Measurements from ENCODE around the gene IGFALS.

IGFALS gene

DNA sequence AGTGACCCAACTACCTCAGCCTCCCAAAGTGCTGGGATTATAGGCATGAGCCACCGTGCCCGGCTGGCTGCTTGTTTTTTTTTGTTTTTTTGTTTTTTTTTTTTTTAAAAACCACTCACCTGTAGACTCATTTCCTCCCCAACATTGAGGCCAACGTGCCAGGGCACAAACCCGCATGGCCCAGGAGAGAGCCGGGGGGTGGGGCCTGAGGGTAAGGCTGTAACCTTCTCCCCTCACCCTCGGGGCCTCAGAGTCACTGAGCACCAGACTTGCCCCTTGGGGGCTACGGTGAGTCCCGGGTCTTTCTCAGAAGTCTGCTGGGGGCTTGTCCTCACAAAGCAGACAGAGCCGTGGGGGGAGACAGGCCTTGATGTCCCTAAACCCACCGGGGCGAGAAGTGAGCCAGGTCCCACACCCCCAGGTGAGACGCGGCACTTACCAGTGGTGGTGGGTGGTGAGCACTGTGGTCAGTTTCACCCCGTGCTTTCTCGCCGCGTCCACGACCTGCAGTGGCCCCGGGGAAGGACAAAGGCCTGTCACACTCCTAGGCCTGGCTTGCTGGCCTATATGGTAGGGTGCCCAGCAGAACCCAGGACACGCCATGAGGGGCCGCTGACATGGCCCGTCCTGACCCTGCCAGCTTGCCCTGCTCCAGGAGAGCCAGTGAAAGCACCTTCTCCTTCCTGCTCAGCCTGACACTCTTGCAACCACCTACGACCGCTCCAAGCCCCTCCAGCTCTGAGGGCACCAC lies 28.5 kb upstream of the IGFALS start:
- peaks cover 0 to 50% (median 24%) of the 10 kb centered on the region in 4 experiments for H3K36me3 ChIP-seq (ENCODE audit: control insufficient read depth in 4 of 4, insufficient read depth in 4 of 4, low read length in 3 of 4)
- no peaks in the 10 kb centered on the region for H3K9me3 ChIP-seq (ENCODE audit: control extremely low read depth in 1 of 5, control insufficient read depth in 4 of 5, insufficient read depth in 2 of 5, low read depth in 1 of 5, low read length in 4 of 5)
- H3K27me3 ChIP-seq (replicated peaks in 2 of 5; ENCODE audit: control insufficient read depth in 4 of 5, insufficient read depth in 5 of 5, low read length in 4 of 5): no peaks in the 10 kb centered on the region
- ChIA-PET CTCF (interaction anchor here (0.7 kb wide), 1 partner anchor 9 kb away, joined by 3 read pairs; no protein-coding TSS in a partner anchor), POLR2A (no interaction called here)
- peaks cover 0 to 14% (median 11%) of the 10 kb centered on the region in 4 experiments for H3K4me1 ChIP-seq (ENCODE audit: control extremely low read depth in 1 of 4, control insufficient read depth in 4 of 4, insufficient read depth in 4 of 4, low read length in 3 of 4)
- no peak overlapping the region for H3K4me3 ChIP-seq (ENCODE audit: control insufficient read depth in 1 of 7, extremely low read depth in 1 of 7, insufficient read depth in 4 of 7, low read depth in 2 of 7, low read length in 6 of 7)
- H3K27ac ChIP-seq (ENCODE audit: insufficient read depth in 1 of 2, low read depth in 1 of 2, low read length in 2 of 2, poor library complexity in 1 of 2, severe bottlenecking in 2 of 2): no peak overlapping the region
- 95% methylated on average over 21 of the region's 24 CpGs for WGBS (ENCODE audit: insufficient coverage)
- DNase-seq: no peak

- Histone ChIP-seq H3K9me3 (ENCODE audit: control extremely low read depth in 1 of 5, control insufficient read depth in 4 of 5, insufficient read depth in 2 of 5, low read depth in 1 of 5, low read length in 4 of 5) (no peaks in the 10 kb centered on the region), H3K4me3 (ENCODE audit: control insufficient read depth in 1 of 7, extremely low read depth in 1 of 7, insufficient read depth in 4 of 7, low read depth in 2 of 7, low read length in 6 of 7) (no peak overlapping the region), H3K27me3 (replicated peaks in 2 of 5; ENCODE audit: control insufficient read depth in 4 of 5, insufficient read depth in 5 of 5, low read length in 4 of 5) (no peaks in the 10 kb centered on the region), H3K27ac (ENCODE audit: insufficient read depth in 1 of 2, low read depth in 1 of 2, low read length in 2 of 2, poor library complexity in 1 of 2, severe bottlenecking in 2 of 2) (no peak overlapping the region), H3K4me1 (ENCODE audit: control extremely low read depth in 1 of 4, control insufficient read depth in 4 of 4, insufficient read depth in 4 of 4, low read length in 3 of 4) (peaks cover 0 to 9% (median 9%) of the 10 kb centered on the region in 4 experiments), H3K36me3 (ENCODE audit: control insufficient read depth in 4 of 4, insufficient read depth in 4 of 4, low read length in 3 of 4) (peaks cover 6 to 59% (median 32%) of the 10 kb centered on the region in 4 experiments)
- ChIA-PET CTCF (no interaction called here), POLR2A (no interaction called here)
- DNase-seq: no peak
- 98% methylated on average over 12 of the region's 12 CpGs for WGBS (ENCODE audit: insufficient coverage)
Observed at GRCh38 chr16:1820946-1821290, 27.4 kb upstream of the IGFALS start.

GRCh38 chr16:1820096-1820945 lies 26.8 kb upstream of the IGFALS start:
- peak in 2 of 3 donors; percentile 21 to 53 for DNase-seq
- ChIA-PET CTCF (no interaction called here), POLR2A (no interaction called here)
- no peak overlapping the region for H3K4me3 ChIP-seq (ENCODE audit: control insufficient read depth in 1 of 7, extremely low read depth in 1 of 7, insufficient read depth in 4 of 7, low read depth in 2 of 7, low read length in 6 of 7)
- H3K9me3 ChIP-seq (ENCODE audit: control extremely low read depth in 1 of 5, control insufficient read depth in 4 of 5, insufficient read depth in 2 of 5, low read depth in 1 of 5, low read length in 4 of 5): no peaks in the 10 kb centered on the region
- WGBS (ENCODE audit: insufficient coverage): 100% methylated on average over 18 of the region's 25 CpGs
- peaks cover 0 to 3% (median 3%) of the 10 kb centered on the region in 4 experiments for H3K4me1 ChIP-seq (ENCODE audit: control extremely low read depth in 1 of 4, control insufficient read depth in 4 of 4, insufficient read depth in 4 of 4, low read length in 3 of 4)
- no peaks in the 10 kb centered on the region for H3K27me3 ChIP-seq (replicated peaks in 2 of 5; ENCODE audit: control insufficient read depth in 4 of 5, insufficient read depth in 5 of 5, low read length in 4 of 5)
- peaks cover 6 to 61% (median 35%) of the 10 kb centered on the region in 4 experiments for H3K36me3 ChIP-seq (ENCODE audit: control insufficient read depth in 4 of 4, insufficient read depth in 4 of 4, low read length in 3 of 4)
- H3K27ac ChIP-seq (ENCODE audit: insufficient read depth in 1 of 2, low read depth in 1 of 2, low read length in 2 of 2, poor library complexity in 1 of 2, severe bottlenecking in 2 of 2): no peak overlapping the region

DNA sequence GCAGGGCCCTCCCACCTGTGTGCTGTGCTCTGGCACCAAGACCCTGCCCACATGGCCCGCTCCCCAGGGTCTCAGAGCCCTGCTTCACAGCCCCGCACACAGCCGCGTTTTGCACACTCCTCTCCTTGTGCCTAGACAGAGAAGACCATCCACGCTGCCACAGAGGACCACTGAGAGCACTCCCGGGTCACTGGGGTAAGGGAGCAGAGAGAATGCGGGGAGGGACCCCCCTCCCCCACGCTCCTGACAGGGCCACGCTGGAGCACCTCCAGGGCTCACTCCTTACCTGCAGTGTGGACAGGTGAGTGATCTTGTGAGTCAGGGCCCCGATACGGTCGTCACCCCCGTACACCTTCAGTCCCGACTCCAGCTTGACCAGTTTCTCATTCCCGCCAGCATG lies 26.1 kb upstream of the IGFALS start:
- Histone ChIP-seq H3K9me3 (ENCODE audit: control extremely low read depth in 1 of 5, control insufficient read depth in 4 of 5, insufficient read depth in 2 of 5, low read depth in 1 of 5, low read length in 4 of 5) (no peaks in the 10 kb centered on the region), H3K36me3 (ENCODE audit: control insufficient read depth in 4 of 4, insufficient read depth in 4 of 4, low read length in 3 of 4) (peaks cover 6 to 62% (median 37%) of the 10 kb centered on the region in 4 experiments), H3K27ac (ENCODE audit: insufficient read depth in 1 of 2, low read depth in 1 of 2, low read length in 2 of 2, poor library complexity in 1 of 2, severe bottlenecking in 2 of 2) (no peak overlapping the region), H3K4me1 (ENCODE audit: control extremely low read depth in 1 of 4, control insufficient read depth in 4 of 4, insufficient read depth in 4 of 4, low read length in 3 of 4) (no peaks in the 10 kb centered on the region), H3K4me3 (ENCODE audit: control insufficient read depth in 1 of 7, extremely low read depth in 1 of 7, insufficient read depth in 4 of 7, low read depth in 2 of 7, low read length in 6 of 7) (no peak overlapping the region), H3K27me3 (replicated peaks in 2 of 5; ENCODE audit: control insufficient read depth in 4 of 5, insufficient read depth in 5 of 5, low read length in 4 of 5) (no peaks in the 10 kb centered on the region)
- CTCF ChIA-PET: no interaction called here
- 96% methylated on average over 14 of the region's 15 CpGs for WGBS (ENCODE audit: insufficient coverage)
- POLR2A ChIA-PET: no interaction called here
- no peak for DNase-seq

GRCh38 chr16:1818873-1819525 lies 25.5 kb upstream of the IGFALS start:
- ChIA-PET POLR2A (no interaction called here), CTCF (no interaction called here)
- no peak overlapping the region for H3K4me3 ChIP-seq (ENCODE audit: control insufficient read depth in 1 of 7, extremely low read depth in 1 of 7, insufficient read depth in 4 of 7, low read depth in 2 of 7, low read length in 6 of 7)
- H3K36me3 ChIP-seq (ENCODE audit: control insufficient read depth in 4 of 4, insufficient read depth in 4 of 4, low read length in 3 of 4): peaks cover 6 to 62% (median 37%) of the 10 kb centered on the region in 4 experiments
- H3K9me3 ChIP-seq (ENCODE audit: control extremely low read depth in 1 of 5, control insufficient read depth in 4 of 5, insufficient read depth in 2 of 5, low read depth in 1 of 5, low read length in 4 of 5): no peaks in the 10 kb centered on the region
- H3K4me1 ChIP-seq (ENCODE audit: control extremely low read depth in 1 of 4, control insufficient read depth in 4 of 4, insufficient read depth in 4 of 4, low read length in 3 of 4): no peaks in the 10 kb centered on the region
- no peaks in the 10 kb centered on the region for H3K27me3 ChIP-seq (replicated peaks in 2 of 5; ENCODE audit: control insufficient read depth in 4 of 5, insufficient read depth in 5 of 5, low read length in 4 of 5)
- no peak overlapping the region for H3K27ac ChIP-seq (ENCODE audit: insufficient read depth in 1 of 2, low read depth in 1 of 2, low read length in 2 of 2, poor library complexity in 1 of 2, severe bottlenecking in 2 of 2)
- WGBS (ENCODE audit: insufficient coverage): 99% methylated on average over 32 of the region's 35 CpGs
- no peak for DNase-seq

- Histone ChIP-seq H3K9me3 (ENCODE audit: control extremely low read depth in 1 of 5, control insufficient read depth in 4 of 5, insufficient read depth in 2 of 5, low read depth in 1 of 5, low read length in 4 of 5) (no peaks in the 10 kb centered on the region), H3K4me1 (ENCODE audit: control extremely low read depth in 1 of 4, control insufficient read depth in 4 of 4, insufficient read depth in 4 of 4, low read length in 3 of 4) (no peaks in the 10 kb centered on the region), H3K27ac (ENCODE audit: insufficient read depth in 1 of 2, low read depth in 1 of 2, low read length in 2 of 2, poor library complexity in 1 of 2, severe bottlenecking in 2 of 2) (no peak overlapping the region), H3K27me3 (replicated peaks in 2 of 5; ENCODE audit: control insufficient read depth in 4 of 5, insufficient read depth in 5 of 5, low read length in 4 of 5) (no peaks in the 10 kb centered on the region), H3K4me3 (ENCODE audit: control insufficient read depth in 1 of 7, extremely low read depth in 1 of 7, insufficient read depth in 4 of 7, low read depth in 2 of 7, low read length in 6 of 7) (no peak overlapping the region), H3K36me3 (ENCODE audit: control insufficient read depth in 4 of 4, insufficient read depth in 4 of 4, low read length in 3 of 4) (peaks cover 7 to 64% (median 41%) of the 10 kb centered on the region in 4 experiments)
- no peak for DNase-seq
- ChIA-PET CTCF (no interaction called here), POLR2A (no interaction called here)
- 96% methylated on average over 23 of the region's 27 CpGs for WGBS (ENCODE audit: insufficient coverage)
Observed at GRCh38 chr16:1818204-1818872, 24.8 kb upstream of the IGFALS start.
